AG09319 (cell line): ENCODE data around the gene NECAP2.
"Not testable (repeated sequence)": the region's sequence is repeated elsewhere in the genome, so short reads cannot be mapped to it uniquely, and the experiment has no call there.

ENCODE experiments used
- DNase-seq: peaks from one replicate; pipeline ENCODE4 v3.0.0-alpha.2; 2010; ENCODE audit warnings: low read depth; ENCODE audit errors: extremely low read depth
- CTCF ChIP-seq: IDR thresholded peaks from 2 replicates; pipeline ENCODE4 v1.5.1; 2011; ENCODE audit warnings: low read depth, mild to moderate bottlenecking, inconsistent platforms, low read length, moderate library complexity

Gene NECAP2

DNA sequence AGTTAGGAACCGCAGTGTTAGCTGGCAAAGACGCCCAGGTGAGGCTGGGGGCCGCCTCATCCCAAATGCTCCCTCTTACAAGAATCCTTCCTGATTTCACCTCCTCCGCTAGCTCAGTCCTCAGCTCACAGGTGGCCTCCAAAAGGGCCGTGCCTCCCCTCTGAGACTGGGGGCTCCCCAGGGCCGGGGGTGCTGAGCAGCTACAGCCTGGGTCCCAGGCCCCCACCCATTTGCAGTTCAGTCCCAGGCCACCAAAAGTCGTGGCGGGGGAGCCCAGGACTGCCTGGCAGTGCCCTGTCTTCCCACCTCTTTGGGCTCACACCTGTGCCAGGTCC, 43.9 kb downstream of the NECAP2 start:
- no peak for TF ChIP-seq CTCF
- DNase-seq, result no peak

- no peak for DNase-seq
- no peak for TF ChIP-seq CTCF
These were observed 44.4 kb downstream of the NECAP2 start for GRCh38 chr1:16484931-16485330.

- DNase-seq, result not testable (repeated sequence)
These were observed 45.8 kb downstream of the NECAP2 start for GRCh38 chr1:16486316-16486715.

GRCh38 chr1:16487011-16487410, 46.5 kb downstream of the NECAP2 start:
- DNase-seq, result not testable (repeated sequence)

DNA sequence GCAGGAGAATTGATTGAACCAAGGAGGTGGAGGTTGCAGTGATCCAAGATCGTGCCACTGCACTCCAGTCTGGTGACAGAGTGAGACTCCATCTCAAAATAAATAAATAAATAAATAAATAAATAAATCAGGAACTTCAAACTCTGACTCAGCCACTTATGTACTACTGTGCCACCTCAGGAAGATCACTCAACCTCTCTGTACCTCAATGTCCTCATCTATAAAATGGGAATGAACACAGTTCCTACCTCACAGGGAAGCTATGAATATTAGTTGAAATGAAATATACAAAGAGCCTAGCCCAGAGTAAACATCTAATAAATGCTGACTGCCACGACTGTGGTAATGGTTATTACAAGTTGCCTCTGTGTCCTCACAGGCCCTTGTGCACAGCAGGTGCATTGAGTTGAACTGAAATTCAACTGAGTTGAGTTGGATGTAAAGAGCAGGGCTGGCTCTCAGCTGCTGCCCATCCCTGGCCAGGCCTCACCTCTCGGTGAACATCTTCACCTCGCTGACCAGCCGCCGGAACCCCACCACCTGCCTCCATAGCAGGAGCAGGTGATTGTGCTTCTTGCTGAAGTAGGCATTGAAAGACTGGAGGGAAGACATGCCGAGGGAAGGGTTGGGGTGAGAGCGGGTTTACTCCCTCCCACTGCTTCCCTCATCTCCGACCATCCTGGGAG, 48.8 kb downstream of the NECAP2 start:
- DNase-seq, result not testable (repeated sequence)

DNA sequence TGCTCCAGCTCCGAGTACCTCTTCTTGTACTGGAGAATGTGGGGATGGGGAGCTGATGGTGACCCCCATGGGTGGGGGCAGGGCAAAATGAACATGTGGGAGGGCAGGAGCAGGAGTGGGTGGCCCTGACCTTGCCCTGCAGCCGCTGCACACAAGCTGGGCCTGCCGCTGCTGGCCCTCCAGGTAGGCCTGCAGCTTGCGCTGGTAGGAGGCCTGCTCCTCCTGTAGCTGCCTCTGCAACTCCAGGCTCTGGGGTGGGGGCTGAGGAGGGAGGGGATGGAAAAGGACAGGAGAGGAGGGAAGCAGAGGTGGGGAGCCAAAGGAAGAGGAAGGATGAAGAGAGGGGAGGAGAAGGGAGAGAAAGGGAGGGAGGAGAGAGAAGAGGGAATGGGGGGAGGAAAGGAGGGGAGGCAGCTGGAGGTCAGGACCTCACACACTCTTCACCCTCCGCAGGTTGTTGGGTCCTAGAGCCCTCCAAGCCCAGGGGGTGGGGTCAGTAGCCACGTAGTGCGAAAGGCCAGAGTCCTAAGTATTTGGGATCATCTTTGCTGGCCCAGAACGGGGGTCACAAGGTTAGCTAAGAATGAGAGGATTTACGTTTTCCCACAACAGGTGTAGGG, 50.6 kb downstream of the NECAP2 start:
- no peak for TF ChIP-seq CTCF
- no peak for DNase-seq

DNA sequence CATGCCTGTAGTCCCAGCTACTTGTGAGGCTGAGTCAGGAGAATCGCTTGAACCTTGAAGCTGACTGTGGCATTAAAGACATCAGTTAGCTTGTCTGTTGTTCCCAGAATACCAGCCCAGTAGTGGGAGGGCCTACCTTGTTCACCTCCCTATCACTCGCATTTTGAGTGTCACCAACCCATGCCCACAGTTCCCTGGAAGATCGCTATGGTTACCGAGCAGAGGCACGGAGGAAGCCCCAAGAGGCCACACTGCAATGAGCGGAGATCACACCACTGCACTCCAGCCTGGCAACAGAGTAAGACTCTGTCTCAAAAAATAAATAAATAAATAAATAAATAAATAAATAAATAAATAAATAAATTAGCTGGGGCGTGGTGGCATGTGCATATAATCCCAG, 52.4 kb downstream of the NECAP2 start:
- not testable (repeated sequence) for DNase-seq

- DNase-seq, result not testable (repeated sequence)
These were observed 53.2 kb downstream of the NECAP2 start for GRCh38 chr1:16493731-16494130.

- DNase-seq, result not testable (repeated sequence)
These were observed 57.0 kb downstream of the NECAP2 start for GRCh38 chr1:16497474-16497904.

GRCh38 chr1:16498047-16498446, 57.5 kb downstream of the NECAP2 start:
- DNase-seq, result not testable (repeated sequence)

GRCh38 chr1:16498573-16499413, 58.3 kb downstream of the NECAP2 start:
- TF ChIP-seq CTCF, result no peak
- DNase-seq, result peak; percentile 57

- not testable (repeated sequence) for DNase-seq
These were observed 59.9 kb downstream of the NECAP2 start for GRCh38 chr1:16500466-16500865.

DNA sequence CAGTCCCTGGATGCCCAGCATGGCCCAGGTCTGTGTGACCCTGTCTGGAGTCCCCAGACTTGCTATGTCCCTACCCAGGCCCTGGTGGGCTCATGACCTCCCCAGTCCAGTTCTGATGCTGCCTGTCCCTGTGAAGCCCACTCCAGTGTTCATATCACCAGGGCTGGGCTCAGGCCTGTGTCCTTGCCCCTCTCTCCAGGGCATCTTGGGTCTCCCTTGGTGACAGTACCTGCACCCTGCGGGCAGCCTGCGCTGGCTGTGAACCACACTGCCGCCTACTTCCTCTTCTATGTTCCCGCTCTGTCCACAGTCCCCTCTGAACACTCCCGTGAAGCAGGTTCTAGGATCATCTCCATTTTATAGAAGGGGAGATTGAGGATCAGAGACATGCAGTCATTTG, 60.5 kb downstream of the NECAP2 start:
- not testable (repeated sequence) for DNase-seq

- not testable (repeated sequence) for DNase-seq
These were observed 60.9 kb downstream of the NECAP2 start for GRCh38 chr1:16501446-16501845.
